Lower lobe of right lung (tissue), 2 donors: Measurements from ENCODE around the gene H2AZ1. TPM values are rescaled to one million over a fixed set of nuclear protein-coding genes. Genes with fewer than 3 reads are reported as not detected.

Experiments
- ATAC-seq, 2 donors: fragments of 200-7000 bp; cut with Tn5 transposase; one replicate each; pipeline ENCODE4 v1.9.1; 2020 to 2022; ENCODE audit warnings: mild to moderate bottlenecking in 2 of 2, moderate library complexity in 2 of 2
- DNase-seq: peaks from one replicate; pipeline ENCODE4 v3.0.0-alpha.2; 2020
- H3K27ac ChIP-seq: fragments of 200-600 bp; one replicate; pipeline ENCODE4 v1.8.0; 2022
- H3K27me3 ChIP-seq: fragments of 200-600 bp; one replicate; pipeline ENCODE4 v1.8.0; 2022; ENCODE audit warnings: low read depth
- H3K36me3 ChIP-seq: fragments of 200-600 bp; one replicate; pipeline ENCODE4 v1.8.0; 2022; ENCODE audit warnings: mild to moderate bottlenecking
- H3K4me1 ChIP-seq: fragments of 200-600 bp; one replicate; pipeline ENCODE4 v1.8.0; 2022
- H3K4me3 ChIP-seq: fragments of 200-600 bp; one replicate; pipeline ENCODE4 v1.8.0; 2022; ENCODE audit warnings: mild to moderate bottlenecking
- H3K9me3 ChIP-seq: fragments of 200-600 bp; one replicate; pipeline ENCODE4 v1.8.0; 2022
- intact Hi-C: fragments of 100-400 bp; cut with DNase I; formaldehyde crosslinking; loops from one replicate; pipeline ENCODE4 v1.11.0; 2022
- total RNA-seq: library from RNA; stranded (reverse); fragmentation: NEBNext Ultra II Directional; extraction: Animal tissue kit (Norgen Biotek cat#: 25700); gene quantifications from one replicate; pipeline ENCODE4 v1.2.1, GENCODE V29; 2021
- TF ChIP-seq, protein P1 (sequence below): fragments of 200-600 bp; IDR thresholded peaks from one replicate; pipeline ENCODE4 v1.8.0; 2022; ENCODE audit warnings: antibody characterized with exemption, mild to moderate bottlenecking
- donor health status: DM: no; HTN: yes; CAD: no; lungs with severe emphysema.

H2AZ1 gene
- total RNA-seq, 1 donor from 2014 or later, result 143 TPM

DNA sequence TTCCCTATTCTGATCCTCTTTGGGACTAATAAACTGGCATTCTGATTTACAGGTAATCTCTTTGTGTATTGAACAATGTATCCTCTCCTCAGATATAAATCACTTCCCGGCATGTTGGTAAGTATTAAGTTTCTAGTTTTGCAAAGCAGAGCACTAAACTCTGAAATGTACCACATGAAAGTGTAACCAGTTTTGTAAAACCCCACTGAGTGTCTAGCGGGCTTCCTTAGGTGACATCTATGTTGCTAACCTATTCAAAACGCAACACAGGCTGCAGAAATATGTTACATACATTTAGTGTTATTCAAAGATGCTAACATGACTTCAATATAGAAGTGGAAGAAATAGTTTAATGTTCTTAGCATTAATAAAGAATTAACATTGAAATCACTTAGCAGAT lies 28.9 kb downstream of the H2AZ1 start:
- no peaks in the 10 kb centered on the region for H3K27me3 ChIP-seq
- H3K9me3 ChIP-seq, result peaks cover 3% of the 10 kb centered on the region
- no peak overlapping the region for H3K27ac ChIP-seq
- no peak for DNase-seq
- H3K36me3 ChIP-seq, result peaks cover 50% of the 10 kb centered on the region
- ATAC-seq, result no peak
- intact Hi-C loops, result no loop called here
- no peak overlapping the region for H3K4me3 ChIP-seq
- no peaks in the 10 kb centered on the region for H3K4me1 ChIP-seq
- TF ChIP-seq, protein P1, sequence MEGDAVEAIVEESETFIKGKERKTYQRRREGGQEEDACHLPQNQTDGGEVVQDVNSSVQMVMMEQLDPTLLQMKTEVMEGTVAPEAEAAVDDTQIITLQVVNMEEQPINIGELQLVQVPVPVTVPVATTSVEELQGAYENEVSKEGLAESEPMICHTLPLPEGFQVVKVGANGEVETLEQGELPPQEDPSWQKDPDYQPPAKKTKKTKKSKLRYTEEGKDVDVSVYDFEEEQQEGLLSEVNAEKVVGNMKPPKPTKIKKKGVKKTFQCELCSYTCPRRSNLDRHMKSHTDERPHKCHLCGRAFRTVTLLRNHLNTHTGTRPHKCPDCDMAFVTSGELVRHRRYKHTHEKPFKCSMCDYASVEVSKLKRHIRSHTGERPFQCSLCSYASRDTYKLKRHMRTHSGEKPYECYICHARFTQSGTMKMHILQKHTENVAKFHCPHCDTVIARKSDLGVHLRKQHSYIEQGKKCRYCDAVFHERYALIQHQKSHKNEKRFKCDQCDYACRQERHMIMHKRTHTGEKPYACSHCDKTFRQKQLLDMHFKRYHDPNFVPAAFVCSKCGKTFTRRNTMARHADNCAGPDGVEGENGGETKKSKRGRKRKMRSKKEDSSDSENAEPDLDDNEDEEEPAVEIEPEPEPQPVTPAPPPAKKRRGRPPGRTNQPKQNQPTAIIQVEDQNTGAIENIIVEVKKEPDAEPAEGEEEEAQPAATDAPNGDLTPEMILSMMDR, result no peak

DNA sequence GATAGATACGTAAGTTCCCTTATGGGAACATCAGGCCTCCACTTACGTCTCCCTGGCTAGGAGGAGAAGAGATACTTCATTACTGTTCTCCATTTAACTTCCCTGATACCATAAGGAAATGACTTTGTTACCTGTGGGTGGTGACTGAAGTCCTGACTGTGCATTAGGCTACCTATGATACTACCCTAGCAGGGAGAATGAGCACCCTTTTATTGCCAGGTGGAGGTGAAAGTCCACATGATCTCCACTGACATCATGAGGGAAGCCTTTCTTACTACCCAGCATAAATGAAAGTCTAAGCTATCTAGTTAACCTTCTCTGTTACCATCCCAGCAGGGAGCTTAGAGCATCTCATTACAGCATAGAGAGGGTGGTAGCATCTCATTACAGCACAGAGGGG lies 31.4 kb downstream of the H2AZ1 start:
- no peak for DNase-seq
- Histone ChIP-seq H3K4me3 (no peak overlapping the region), H3K27ac (no peak overlapping the region), H3K27me3 (no peaks in the 10 kb centered on the region), H3K9me3 (peaks cover 3% of the 10 kb centered on the region), H3K36me3 (peaks cover 50% of the 10 kb centered on the region), H3K4me1 (no peaks in the 10 kb centered on the region)
- intact Hi-C loops, result no loop called here
- TF ChIP-seq, protein P1, result no peak
- no peak for ATAC-seq

DNA sequence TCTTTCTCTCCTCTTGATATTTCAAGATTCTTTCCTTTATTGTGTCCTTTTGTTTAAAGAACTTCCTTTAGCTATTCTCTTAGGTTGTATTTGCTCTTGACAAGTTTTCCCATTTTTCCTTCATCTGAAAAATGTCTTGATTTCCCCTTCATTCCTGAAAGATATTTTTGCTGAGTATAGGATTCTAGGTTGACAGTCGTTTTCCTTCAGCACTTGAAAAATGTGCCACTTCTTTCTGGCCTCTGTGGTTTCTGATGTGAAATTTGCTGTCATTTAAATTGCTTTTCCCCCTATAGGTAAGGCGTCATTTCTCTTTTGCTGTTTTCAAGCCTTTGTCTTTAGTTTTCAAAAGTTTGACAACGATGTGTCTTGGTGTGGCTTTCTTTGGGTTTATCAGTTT lies 32.5 kb downstream of the H2AZ1 start:
- Histone ChIP-seq H3K4me3 (no peak overlapping the region), H3K4me1 (no peaks in the 10 kb centered on the region), H3K27me3 (no peaks in the 10 kb centered on the region), H3K9me3 (peaks cover 3% of the 10 kb centered on the region), H3K36me3 (peaks cover 53% of the 10 kb centered on the region), H3K27ac (no peak overlapping the region)
- DNase-seq (no peak), ATAC-seq (no peak)
- TF ChIP-seq, protein P1, result no peak
- intact Hi-C loops, result no loop called here

DNA sequence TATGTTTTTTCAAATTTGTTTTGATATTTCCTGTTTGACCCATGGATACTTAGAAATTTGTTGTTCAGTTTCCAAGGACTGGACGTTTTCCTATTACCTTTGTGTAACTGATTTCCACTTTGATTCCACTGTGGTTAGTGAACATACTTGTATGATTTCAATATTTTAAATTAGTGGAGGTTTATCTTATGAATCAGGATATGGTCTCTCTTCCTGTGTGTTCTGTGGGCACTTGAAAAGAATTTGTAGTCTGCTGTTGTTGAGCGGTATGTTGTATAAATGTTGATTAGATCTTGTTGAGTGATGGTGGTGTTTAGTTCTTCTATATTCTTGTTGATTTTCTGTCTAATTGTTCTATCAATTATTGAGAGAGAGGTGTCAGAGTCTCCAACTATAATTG lies 34.6 kb downstream of the H2AZ1 start:
- H3K9me3 ChIP-seq, result peaks cover 3% of the 10 kb centered on the region
- intact Hi-C loops, result no loop called here
- H3K4me3 ChIP-seq, result no peak overlapping the region
- DNase-seq (no peak), ATAC-seq (no peak)
- no peaks in the 10 kb centered on the region for H3K27me3 ChIP-seq
- H3K36me3 ChIP-seq, result peaks cover 34% of the 10 kb centered on the region
- no peak overlapping the region for H3K27ac ChIP-seq
- TF ChIP-seq, protein P1, result no peak
- H3K4me1 ChIP-seq, result no peaks in the 10 kb centered on the region

Other genes with a start within 250 kb of the H2AZ1 start
- 15.1 TPM for gene DAPP1, start 133.4 kb downstream of the H2AZ1 start, total RNA-seq
- gene LAMTOR3, start 55.8 kb downstream of the H2AZ1 start, total RNA-seq, result 47.7 TPM
- gene DNAJB14, start 3.7 kb downstream of the H2AZ1 start, total RNA-seq, result 60.3 TPM
- gene DDIT4L, start 240.2 kb upstream of the H2AZ1 start, total RNA-seq, result 0.92 TPM